ENCODE measurements around the gene NUDT4.

Gene NUDT4

DNA sequence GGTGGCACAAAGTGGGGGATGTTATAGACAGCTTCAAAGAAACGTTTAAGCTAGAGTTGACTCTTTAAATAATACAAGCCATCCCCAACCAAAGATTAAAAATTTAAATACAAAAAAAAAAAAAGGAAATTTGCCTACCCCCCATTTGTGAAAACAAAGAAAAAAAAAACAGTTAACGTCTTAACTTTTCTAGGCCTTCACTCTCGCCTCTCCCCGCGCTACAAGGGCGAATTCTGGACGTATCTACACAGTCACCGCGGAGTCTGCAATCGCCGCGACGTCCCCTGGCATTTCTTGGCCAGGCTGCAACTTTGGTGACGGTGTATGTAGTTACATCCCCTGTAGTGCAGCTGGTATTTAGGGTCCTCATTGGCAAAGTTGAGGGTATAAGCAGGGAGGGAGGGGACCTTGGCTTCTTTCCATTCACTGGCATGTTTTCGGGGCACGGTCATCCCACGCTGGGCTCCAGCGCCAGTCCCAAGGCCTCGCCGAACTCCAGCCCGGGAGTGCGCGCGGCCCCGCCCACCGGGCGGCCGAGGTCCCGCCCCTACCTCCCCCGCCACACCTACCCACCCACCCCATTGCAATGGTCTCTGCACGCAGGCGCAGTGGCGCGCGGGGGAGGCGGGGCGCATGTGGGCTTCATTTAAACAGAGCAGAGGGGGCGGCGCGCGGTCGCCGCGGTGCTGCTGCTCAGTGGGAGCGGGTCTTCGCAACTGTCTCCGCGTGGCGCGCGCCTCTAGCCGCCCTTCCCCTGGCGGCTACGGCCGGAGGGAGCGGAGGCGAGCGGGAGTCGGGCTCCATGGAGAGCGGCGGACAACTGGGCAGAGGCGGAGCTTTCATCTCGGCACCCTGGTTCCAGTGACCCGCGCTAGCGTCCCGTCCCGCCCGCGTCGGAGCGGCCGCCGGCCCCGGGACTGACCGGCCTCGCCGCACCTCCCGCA is at the start of gene NUDT4:
Gene NUDT4 (plus strand): TSS at position 674 of the 944 bp plus-strand sequence. CDS start 398 bp downstream, outside the sequence.
- DNase-seq (ENCODE audit: low read depth): peak; percentile 84

DNA sequence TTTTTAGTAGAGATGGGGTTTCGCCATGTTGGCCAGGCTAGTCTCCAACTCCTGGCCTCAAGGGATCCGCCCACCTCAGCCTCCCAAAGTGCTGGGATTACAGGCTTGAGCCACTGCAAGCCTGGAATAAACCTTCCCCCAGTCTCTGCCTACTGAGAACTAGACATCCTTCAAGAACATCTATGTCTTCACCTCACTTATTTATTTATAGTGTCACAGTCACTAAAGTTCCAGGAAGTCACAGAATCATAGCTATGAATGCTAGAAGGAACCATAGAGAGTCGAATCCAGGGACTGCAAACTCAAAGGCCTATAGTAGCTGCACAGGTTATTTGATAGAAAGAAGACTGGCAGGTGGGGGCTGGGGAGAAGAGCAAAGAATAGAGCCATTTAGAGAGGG is 44.7 kb upstream of the NUDT4 start:
- no peak for DNase-seq (ENCODE audit: low read depth)

GRCh38 chr12:93333828-93334227 is 43.9 kb upstream of the NUDT4 start:
- no peak for DNase-seq (ENCODE audit: low read depth)

DNA sequence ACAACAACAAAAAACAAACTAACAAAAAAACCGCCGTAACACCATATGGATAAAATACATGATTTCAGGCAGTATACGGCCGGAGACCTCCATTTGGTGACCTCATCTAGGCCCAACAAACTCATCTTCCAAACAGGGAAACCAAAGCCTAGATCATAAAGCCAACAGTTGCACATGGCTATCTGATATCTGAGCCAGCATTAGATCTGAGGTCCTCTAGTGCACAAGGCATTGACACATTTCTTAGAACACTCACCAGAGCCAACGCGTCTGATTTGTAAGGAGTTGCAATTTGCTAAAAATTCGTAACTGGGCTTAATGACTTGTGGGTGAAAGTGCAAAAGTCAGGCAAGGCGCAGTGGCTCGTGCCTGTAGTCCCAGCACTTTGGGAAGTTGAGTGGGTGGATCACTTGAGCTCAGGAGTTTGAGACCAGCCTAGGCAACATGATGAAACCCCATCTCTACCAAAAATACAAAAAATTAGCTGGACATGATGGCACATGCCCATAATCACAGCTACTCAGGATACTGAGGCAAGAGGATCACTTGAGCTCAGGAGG is 42.0 kb upstream of the NUDT4 start:
- no peak for DNase-seq (ENCODE audit: low read depth)

DNA sequence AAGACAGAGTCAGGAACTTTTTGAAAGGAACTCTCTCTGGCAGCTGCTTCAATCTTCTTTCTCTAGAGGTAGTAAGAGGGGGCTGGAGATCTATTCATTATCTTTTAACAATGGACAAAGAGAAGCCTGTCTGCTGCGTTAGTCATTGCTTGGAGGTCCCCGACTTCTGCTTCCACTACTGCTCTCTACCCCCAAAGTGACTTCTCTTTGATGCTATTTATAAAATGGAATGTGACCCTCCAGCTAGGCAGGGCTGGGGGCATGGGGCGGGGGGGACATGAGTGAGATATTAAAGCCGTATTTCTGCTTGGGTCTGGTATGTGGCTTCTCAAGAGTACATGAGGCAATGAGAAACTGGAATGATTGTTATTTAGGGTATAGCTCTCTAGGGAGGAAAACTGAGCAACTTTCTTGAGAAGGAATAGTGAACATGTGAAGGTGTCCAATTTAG is 41.4 kb upstream of the NUDT4 start:
- no peak for DNase-seq (ENCODE audit: low read depth)

- DNase-seq (ENCODE audit: low read depth): no peak
Observed at GRCh38 chr12:93338598-93338997, 39.1 kb upstream of the NUDT4 start.

DNA sequence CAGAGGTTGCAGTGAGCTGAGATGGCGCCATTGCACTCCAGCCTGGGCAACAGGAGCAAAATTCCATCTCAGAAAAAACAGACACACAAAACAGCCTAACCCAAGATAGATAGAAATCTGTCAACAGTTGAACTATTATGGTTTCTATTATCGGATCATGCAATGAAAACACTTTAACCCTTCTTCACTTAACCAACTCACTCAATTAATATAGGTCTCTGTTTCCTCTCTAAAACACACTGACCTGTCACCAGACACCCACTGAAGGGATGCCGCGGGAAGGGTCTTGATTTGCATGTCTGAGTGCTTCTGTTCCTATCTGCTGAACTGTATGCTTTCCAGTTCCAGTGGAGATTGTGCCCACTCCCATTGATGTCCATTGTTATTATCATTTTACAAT is 38.0 kb upstream of the NUDT4 start:
- no peak for DNase-seq (ENCODE audit: low read depth)

DNA sequence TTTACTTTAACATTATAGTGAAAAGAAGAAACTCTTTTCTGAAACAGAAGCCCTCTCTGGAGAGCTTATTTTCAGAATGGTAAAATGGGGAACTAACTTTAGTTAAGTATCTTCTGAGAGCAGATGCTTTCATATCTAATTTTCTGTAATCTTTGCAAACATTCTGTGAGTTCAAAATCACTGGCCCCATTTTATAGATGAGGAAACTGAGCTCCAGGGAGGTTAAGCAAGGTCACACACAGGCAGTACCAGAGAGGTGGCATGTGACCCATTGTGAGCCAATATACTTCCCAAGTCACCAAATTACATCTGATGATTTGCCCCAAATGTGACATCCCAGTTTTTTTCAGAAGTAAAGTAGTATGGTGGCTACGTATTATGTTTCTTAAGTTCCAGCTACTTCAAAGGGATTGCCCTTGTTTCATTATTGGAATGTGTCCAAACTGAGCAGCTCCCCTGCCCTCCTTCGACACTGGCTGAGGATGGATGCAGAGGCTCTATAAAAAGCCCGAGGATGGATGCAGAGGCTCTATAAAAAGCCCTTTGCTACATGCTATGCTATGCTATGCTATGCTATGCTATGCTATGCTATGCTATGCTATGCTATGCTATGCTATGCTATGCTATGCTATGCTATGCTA is 36.2 kb upstream of the NUDT4 start:
- no peak for DNase-seq (ENCODE audit: low read depth)

GRCh38 chr12:93347054-93347785 is 30.5 kb upstream of the NUDT4 start:
- DNase-seq (ENCODE audit: low read depth): no peak

DNA sequence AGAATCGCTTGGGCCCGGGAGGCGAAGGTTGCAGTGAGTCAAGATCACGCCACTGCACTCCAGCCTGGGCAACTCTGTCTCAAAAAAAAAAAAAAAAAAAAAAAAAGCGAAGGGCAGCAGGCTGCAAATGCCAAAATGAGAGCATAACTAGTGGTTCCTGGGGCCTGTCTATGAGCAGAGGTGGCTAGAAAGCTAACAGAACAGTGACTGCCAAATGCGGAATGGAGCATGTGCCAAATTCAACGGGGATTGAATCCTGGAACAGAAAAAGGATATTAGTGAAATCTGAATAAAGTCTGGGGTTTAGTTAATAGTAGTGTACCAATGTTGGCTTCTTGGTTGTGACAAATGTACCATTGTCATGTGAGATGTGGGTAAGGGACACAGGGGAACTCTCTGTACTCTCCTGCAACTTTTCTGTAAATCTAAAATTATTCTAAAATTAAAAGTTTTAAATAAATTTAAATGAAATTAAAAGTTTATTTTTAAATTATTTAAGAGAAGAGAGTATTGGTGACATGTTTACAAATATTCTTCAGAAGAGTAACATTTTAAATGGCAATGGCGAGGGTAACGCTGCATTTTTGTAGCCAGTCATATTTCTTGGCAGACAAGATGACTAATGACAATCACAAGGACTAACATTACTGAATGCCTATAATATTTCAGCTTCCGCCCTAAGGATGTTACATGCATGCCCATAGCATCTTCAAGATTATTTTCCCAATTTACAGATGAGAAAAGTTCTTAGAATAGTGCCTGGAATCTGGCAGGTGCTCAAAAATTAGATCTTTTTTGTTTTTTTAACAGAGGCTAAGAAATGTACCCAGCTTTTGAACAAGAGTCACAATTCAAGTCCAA is 28.9 kb upstream of the NUDT4 start:
- no peak for DNase-seq (ENCODE audit: low read depth)

- DNase-seq (ENCODE audit: low read depth): no peak
Observed at GRCh38 chr12:93351726-93352125, 26.0 kb upstream of the NUDT4 start.

DNA sequence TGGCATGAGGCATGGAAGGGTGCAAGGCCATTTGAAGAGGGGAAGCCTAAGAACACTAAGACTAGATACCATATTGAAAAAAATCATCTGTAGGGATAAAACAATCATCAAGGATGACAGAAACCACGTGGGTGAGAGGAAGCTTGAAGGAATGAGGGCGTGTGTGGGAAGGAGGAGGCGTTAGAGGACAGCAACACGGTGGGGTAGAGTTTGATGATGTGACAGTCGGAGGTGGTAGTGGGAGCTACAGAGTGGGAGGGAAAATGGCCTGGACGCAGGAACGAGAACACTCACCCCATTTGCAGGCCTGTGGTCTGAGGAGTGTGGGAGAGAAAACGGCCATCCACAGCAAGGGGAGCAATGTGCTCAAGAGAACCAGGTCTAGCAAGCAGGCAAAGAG is 25.4 kb upstream of the NUDT4 start:
- no peak for DNase-seq (ENCODE audit: low read depth)

DNA sequence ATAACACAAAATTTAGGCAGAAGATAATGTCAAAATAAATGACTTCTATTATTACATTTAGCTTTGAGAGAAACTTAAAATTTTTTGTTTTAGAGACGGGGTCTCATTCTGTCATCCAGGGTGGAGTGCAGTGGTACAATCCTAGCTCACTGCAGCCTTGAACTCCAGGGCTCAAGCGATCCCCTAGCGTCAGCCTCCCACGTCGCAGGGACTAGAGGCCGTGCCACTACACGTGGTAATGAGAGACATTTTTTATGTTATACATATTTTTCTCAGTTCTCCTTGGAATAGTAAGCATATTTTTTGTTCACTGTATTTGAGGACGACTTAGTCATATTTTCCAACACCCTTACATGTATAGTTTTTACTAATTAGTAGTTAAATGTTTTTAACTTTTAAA is 21.5 kb upstream of the NUDT4 start:
- no peak for DNase-seq (ENCODE audit: low read depth)

DNA sequence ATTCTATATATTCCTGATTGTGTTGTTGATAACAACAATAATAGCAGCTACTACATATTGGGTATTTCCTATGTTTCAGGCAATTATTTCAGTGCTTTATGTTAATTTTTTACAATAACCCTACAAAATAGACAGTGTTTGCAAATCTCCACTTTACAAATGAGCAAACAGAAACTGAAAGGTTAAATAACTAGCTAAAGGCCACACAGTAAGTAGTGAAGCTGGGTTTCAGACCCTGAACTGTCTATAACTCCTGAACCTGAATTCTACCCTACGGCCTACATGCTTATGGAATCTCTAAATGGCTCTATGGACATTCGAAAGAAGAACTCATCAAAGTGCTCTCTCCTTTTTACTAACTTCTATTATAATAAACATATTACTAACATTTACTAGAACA is 19.7 kb upstream of the NUDT4 start:
- DNase-seq (ENCODE audit: low read depth): no peak

DNA sequence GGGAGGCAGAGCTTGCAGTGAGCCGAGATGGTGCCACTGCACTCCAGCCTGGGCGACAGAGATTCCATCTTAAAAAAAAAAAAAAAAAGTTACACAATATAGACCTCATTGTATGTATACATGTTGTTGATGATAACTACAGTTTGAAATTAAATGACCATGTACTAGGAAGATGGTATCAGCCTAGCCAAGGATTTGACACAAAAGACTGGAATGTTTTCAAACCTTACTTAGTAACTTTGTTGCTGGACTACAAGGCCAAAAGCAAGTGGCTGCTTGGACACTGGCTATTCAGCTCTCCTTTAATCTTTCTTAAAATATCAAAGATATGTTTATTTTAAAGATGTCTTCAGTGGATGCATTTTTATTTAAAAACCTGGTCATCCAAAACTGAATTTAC is 18.9 kb upstream of the NUDT4 start:
- no peak for DNase-seq (ENCODE audit: low read depth)

GRCh38 chr12:93360688-93361087 is 17.0 kb upstream of the NUDT4 start:
- DNase-seq (ENCODE audit: low read depth): no peak

DNA sequence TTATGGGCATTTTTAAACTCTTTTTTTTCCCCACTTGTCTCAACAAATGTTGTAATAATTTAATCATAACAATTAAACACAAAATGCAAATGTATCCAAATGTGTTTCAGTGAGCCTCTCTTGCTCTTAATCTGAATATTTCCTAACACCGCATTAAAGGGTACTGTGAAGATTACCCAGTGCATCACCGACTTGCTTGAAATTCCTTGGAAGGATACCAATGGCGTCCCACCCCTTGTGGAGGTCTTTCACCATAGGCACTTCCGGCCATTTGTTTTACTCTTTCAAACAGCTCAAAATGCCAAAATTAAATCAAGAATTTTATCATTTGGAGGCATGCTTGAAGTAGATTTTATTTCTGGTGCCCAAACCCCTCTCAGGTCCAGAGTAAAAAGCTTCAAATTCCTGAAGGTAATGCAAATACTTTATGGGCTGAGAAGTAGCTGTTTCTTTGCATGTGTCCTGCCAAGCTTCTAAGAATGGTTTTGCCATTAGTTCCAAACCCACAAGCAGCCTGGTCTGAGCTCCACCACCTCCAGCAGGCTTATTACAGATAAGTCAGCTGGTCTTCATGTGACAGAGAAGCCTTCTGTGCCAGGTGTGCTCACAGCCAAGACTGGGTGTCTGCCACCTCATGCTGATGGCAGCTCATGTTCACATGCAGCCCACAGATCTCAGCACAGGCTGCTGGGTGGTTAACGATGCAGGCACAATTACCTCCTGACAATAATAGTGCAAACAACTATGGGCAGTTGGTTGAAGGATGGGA is 16.4 kb upstream of the NUDT4 start:
- no peak for DNase-seq (ENCODE audit: low read depth)

DNA sequence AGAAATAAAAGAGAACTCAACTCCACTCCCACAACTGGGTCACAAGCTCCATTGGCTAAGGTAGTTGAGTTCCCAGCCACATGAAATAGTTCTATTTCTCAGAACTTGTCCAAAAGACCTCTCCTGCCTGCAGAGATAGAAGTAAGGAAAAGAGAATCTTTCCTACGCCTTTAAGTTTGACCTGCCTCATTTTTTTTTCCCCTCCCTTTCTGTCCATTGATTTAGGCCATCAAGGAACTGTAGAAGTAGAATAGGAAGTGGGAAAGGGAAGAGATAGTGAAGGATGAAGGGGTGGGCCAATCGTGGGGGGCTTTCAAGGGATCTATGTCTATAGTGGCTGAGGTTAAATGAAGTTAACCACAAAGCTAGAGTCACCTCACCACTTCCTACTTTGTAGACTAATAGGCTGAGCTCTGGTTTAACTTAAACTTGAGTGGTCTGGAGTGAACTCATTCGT is 13.9 kb upstream of the NUDT4 start:
- DNase-seq (ENCODE audit: low read depth): no peak

DNA sequence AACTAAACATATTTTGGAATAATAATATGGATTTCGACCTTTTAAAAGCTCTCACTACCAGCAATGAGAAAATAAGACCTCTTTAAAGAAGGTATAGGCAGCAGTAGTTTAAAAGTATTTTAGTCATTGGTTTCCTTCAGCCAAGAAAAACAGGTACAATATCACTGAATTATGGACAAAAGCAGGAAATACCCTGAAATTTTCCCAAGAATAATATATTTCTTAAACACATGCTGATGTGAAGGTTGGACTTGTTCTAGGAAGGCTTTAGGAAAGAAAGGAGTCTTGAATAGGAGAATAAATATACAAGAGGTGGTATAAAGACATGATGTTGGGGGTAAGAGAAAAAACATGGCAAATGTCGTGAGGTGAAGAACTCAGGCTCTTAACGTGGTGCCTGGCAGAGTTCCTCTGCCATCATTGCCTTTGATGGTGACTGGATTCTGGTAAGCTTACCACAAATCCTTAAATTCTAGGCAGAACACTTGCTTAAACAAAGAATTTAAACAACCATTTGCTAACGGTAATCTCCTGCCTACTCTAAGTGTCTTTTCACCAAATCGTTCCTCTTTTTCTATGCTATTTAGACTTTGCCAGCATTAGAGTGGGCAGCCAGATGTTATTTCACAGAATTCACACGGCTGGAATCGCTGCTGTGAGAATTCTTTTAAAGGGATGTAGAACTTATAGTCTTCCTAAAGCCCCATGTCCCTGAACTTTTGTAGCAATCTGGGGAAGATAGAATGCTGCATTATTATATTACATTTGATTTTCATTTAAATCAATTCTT is 11.9 kb upstream of the NUDT4 start:
- DNase-seq (ENCODE audit: low read depth): no peak

GRCh38 chr12:93366422-93366821 is 11.3 kb upstream of the NUDT4 start:
- no peak for DNase-seq (ENCODE audit: low read depth)

Measured in stromal cell of bone marrow (primary cell).